Trophoblast cell (in vitro differentiated cells and primary cell): ENCODE measurements around the gene IL10RB.
A peak's percentile ranks its signal among the peaks of the same experiment; 100 is the strongest.
"Not testable (repeated sequence)": the region's sequence is repeated elsewhere in the genome, so short reads cannot be mapped to it uniquely, and the experiment has no call there.

Experiments
- DNase-seq, 2 donors: peaks; one replicate each; pipeline ENCODE4 v3.0.0-alpha.2; 2016
- H2AFZ ChIP-seq: 2 replicates; pipeline ENCODE4 v1.6.1; 2013; ENCODE audit warnings: low read length, moderate library complexity, mild to moderate bottlenecking; ENCODE audit not compliant: insufficient read depth, poor library complexity
- H2AK5ac ChIP-seq: 2 replicates; pipeline ENCODE4 v1.6.1; 2013; ENCODE audit warnings: mild to moderate bottlenecking, low read length
- H2BK120ac ChIP-seq: 2 replicates; pipeline ENCODE4 v1.6.1; 2013; ENCODE audit warnings: low read length, mild to moderate bottlenecking, moderate library complexity; ENCODE audit not compliant: insufficient read depth, poor library complexity
- H2BK12ac ChIP-seq: 2 replicates; pipeline ENCODE4 v1.6.1; 2013; ENCODE audit warnings: mild to moderate bottlenecking, low read length, moderate library complexity
- H2BK5ac ChIP-seq: 2 replicates; pipeline ENCODE4 v1.6.1; 2013; ENCODE audit warnings: low read length, low read depth, moderate library complexity, mild to moderate bottlenecking; ENCODE audit not compliant: poor library complexity
- H3K14ac ChIP-seq: 2 replicates; pipeline ENCODE4 v1.6.1; 2013; ENCODE audit warnings: mild to moderate bottlenecking, low read length
- H3K18ac ChIP-seq: 2 replicates; pipeline ENCODE4 v1.6.1; 2013; ENCODE audit warnings: mild to moderate bottlenecking, low read length
- H3K23ac ChIP-seq: 2 replicates; pipeline ENCODE4 v1.6.1; 2013; ENCODE audit warnings: low read length
- H3K27ac ChIP-seq: 2 replicates; pipeline ENCODE4 v1.5.1; 2013; ENCODE audit warnings: low read depth, mild to moderate bottlenecking, inconsistent platforms, low read length, moderate library complexity
- H3K27me3 ChIP-seq: 2 replicates; pipeline ENCODE4 v1.6.1; 2013; ENCODE audit warnings: inconsistent platforms, mild to moderate bottlenecking, low read length, moderate library complexity; ENCODE audit not compliant: insufficient read depth
- H3K36me3 ChIP-seq, 2 experiments: 1 replicate in 1 of 2; 2 replicates in 1 of 2; pipeline ENCODE4 v1.6.1; 2013; ENCODE audit warnings: low read length in 2 of 2, mild to moderate bottlenecking in 2 of 2, moderate library complexity in 1 of 2; ENCODE audit not compliant: insufficient read depth in 2 of 2, control insufficient read depth in 1 of 2
- H3K4ac ChIP-seq: 2 replicates; pipeline ENCODE4 v1.6.1; 2013; ENCODE audit warnings: low read depth, mild to moderate bottlenecking, low read length, moderate library complexity
- H3K4me1 ChIP-seq, 2 experiments: 1 replicate in 1 of 2; 2 replicates in 1 of 2; pipeline ENCODE4 v1.6.1; 2013; ENCODE audit warnings: low read length in 2 of 2, mild to moderate bottlenecking in 2 of 2, moderate library complexity in 1 of 2; ENCODE audit not compliant: insufficient read depth in 2 of 2, control insufficient read depth in 1 of 2
- H3K4me2 ChIP-seq: 2 replicates; pipeline ENCODE4 v1.6.1; 2013; ENCODE audit warnings: inconsistent platforms, mild to moderate bottlenecking, low read length, moderate library complexity
- H3K4me3 ChIP-seq: 2 replicates; pipeline ENCODE4 v1.5.1; 2013; ENCODE audit warnings: mild to moderate bottlenecking, low read depth, low read length, inconsistent platforms
- H3K79me1 ChIP-seq: one replicate; pipeline ENCODE4 v1.6.1; 2013; ENCODE audit warnings: low read length
- H3K79me2 ChIP-seq: 2 replicates; pipeline ENCODE4 v1.6.1; 2013; ENCODE audit warnings: low read length, mild to moderate bottlenecking; ENCODE audit not compliant: control insufficient read depth, insufficient read depth, poor library complexity
- H3K9ac ChIP-seq: 2 replicates; pipeline ENCODE4 v1.6.1; 2013; ENCODE audit warnings: mild to moderate bottlenecking, low read length
- H3K9me3 ChIP-seq: 2 replicates; pipeline ENCODE4 v1.6.1; 2013; ENCODE audit warnings: low read depth, mild to moderate bottlenecking, control low read depth, inconsistent platforms, low read length; ENCODE audit not compliant: insufficient read depth
- H4K12ac ChIP-seq: 2 replicates; pipeline ENCODE4 v1.6.1; 2013; ENCODE audit warnings: low read depth, mild to moderate bottlenecking, low read length, moderate library complexity
- H4K8ac ChIP-seq: 2 replicates; pipeline ENCODE4 v1.6.1; 2013; ENCODE audit warnings: low read depth, mild to moderate bottlenecking, low read length, moderate library complexity
- H4K91ac ChIP-seq: one replicate; pipeline ENCODE4 v1.6.1; 2013; ENCODE audit warnings: low read depth, mild to moderate bottlenecking, low read length, moderate library complexity
- WGBS: extraction: QIAGEN DNeasy Blood & Tissue Kit; methylation state at CpG from one replicate; pipeline ENCODE4 v1.1.7; 2013; ENCODE audit warnings: missing lambda C conversion rate; ENCODE audit not compliant: insufficient read length, insufficient coverage; ENCODE audit errors: extremely low coverage; 5-methylcytosine and 5-hydroxymethylcytosine counted together

IL10RB gene

GRCh38 chr21:33225376-33225775 lies 40.8 kb upstream of the IL10RB start:
- not testable (repeated sequence) for H3K4me1 ChIP-seq, H3K14ac ChIP-seq, H4K12ac ChIP-seq, H3K4ac ChIP-seq, H3K79me2 ChIP-seq, H2BK5ac ChIP-seq, H3K36me3 ChIP-seq, H3K27ac ChIP-seq, H2AK5ac ChIP-seq, H3K4me2 ChIP-seq, H3K23ac ChIP-seq, H2BK12ac ChIP-seq, H3K4me3 ChIP-seq, H2BK120ac ChIP-seq, H4K91ac ChIP-seq, DNase-seq, H4K8ac ChIP-seq, H3K9ac ChIP-seq, H3K18ac ChIP-seq, H3K79me1 ChIP-seq, H2AFZ ChIP-seq, H3K9me3 ChIP-seq, H3K27me3 ChIP-seq
- no CpG with 5 or more reads among the region's 3 CpGs for WGBS

- Histone ChIP-seq H2BK5ac (no peak overlapping the region), H3K4me2 (no peak overlapping the region), H2AK5ac (no peak overlapping the region), H2BK12ac (no peak overlapping the region), H2AFZ (no peak overlapping the region), H3K79me1 (peaks cover 6% of the 10 kb centered on the region), H3K4ac (no peak overlapping the region), H3K27ac (no peak overlapping the region), H3K14ac (no peak overlapping the region), H3K9me3 (no peaks in the 10 kb centered on the region), H3K79me2 (peaks cover 5% of the 10 kb centered on the region), H3K18ac (no peak overlapping the region), H4K12ac (no peak overlapping the region), H4K8ac (no peak overlapping the region), H3K36me3 (no peaks in the 10 kb centered on the region), H4K91ac (no peak overlapping the region), H3K27me3 (no peaks in the 10 kb centered on the region), H2BK120ac (no peak overlapping the region), H3K9ac (no peak overlapping the region), H3K4me3 (no peak overlapping the region), H3K4me1 (peaks cover 5 to 6% of the 10 kb centered on the region in 2 experiments), H3K23ac (no peak overlapping the region)
- no peak for DNase-seq
- no CpG with 5 or more reads among the region's 3 CpGs for WGBS
Measured at GRCh38 chr21:33228455-33228854, 37.7 kb upstream of the IL10RB start.

GRCh38 chr21:33229099-33229783 lies 36.9 kb upstream of the IL10RB start:
- H3K9me3 ChIP-seq: no peaks in the 10 kb centered on the region
- H3K36me3 ChIP-seq: no peaks in the 10 kb centered on the region
- H3K4me1 ChIP-seq: peaks cover 5 to 6% of the 10 kb centered on the region in 2 experiments
- no peak overlapping the region for H2AK5ac ChIP-seq
- no peaks in the 10 kb centered on the region for H3K27me3 ChIP-seq
- no peak overlapping the region for H3K9ac ChIP-seq
- H3K79me1 ChIP-seq: peaks cover 6% of the 10 kb centered on the region
- no peak overlapping the region for H2BK12ac ChIP-seq
- peak in 1 of 2 donors; percentile 42 for DNase-seq
- no peak overlapping the region for H3K14ac ChIP-seq
- H3K79me2 ChIP-seq: peaks cover 5% of the 10 kb centered on the region
- no peak overlapping the region for H4K12ac ChIP-seq
- no peak overlapping the region for H3K27ac ChIP-seq
- no peak overlapping the region for H3K18ac ChIP-seq
- no peak overlapping the region for H2BK5ac ChIP-seq
- H4K91ac ChIP-seq: no peak overlapping the region
- no peak overlapping the region for H3K4ac ChIP-seq
- H2BK120ac ChIP-seq: no peak overlapping the region
- no CpG with 5 or more reads among the region's 18 CpGs for WGBS
- no peak overlapping the region for H3K4me3 ChIP-seq
- H4K8ac ChIP-seq: no peak overlapping the region
- peak overlapping the region; percentile 82 for H3K4me2 ChIP-seq
- no peak overlapping the region for H3K23ac ChIP-seq
- no peak overlapping the region for H2AFZ ChIP-seq

- Histone ChIP-seq H2BK12ac (no peak within 1 kb of the TSS), H3K36me3 (no peaks in the 10 kb centered on the region), H3K4me3 (peak within 1 kb of the TSS; percentile 93), H3K79me1 (peaks cover 6% of the 10 kb centered on the region), H2BK120ac (peak within 1 kb of the TSS; percentile 55), H3K9ac (peak within 1 kb of the TSS; percentile 77), H4K12ac (peak within 1 kb of the TSS; percentile 83), H3K4ac (peak within 1 kb of the TSS; percentile 22), H3K4me2 (peak within 1 kb of the TSS; percentile 98), H3K27me3 (no peaks in the 10 kb centered on the region), H2BK5ac (peak within 1 kb of the TSS; percentile 56), H3K27ac (peak within 1 kb of the TSS; percentile 45), H3K23ac (no peak within 1 kb of the TSS), H3K9me3 (no peaks in the 10 kb centered on the region), H3K14ac (peak within 1 kb of the TSS; percentile 78), H2AFZ (peak within 1 kb of the TSS; percentile 97), H3K4me1 (peaks cover 8 to 10% of the 10 kb centered on the region in 2 experiments), H4K91ac (peak within 1 kb of the TSS; percentile 55), H4K8ac (peak within 1 kb of the TSS; percentile 85), H2AK5ac (no peak within 1 kb of the TSS), H3K18ac (peak within 1 kb of the TSS; percentile 60), H3K79me2 (peaks cover 5% of the 10 kb centered on the region)
- WGBS: no CpG with 5 or more reads among the region's 95 CpGs
- peak; percentile 79 to 84 for DNase-seq
Measured at GRCh38 chr21:33229784-33230544, 36.2 kb upstream of the IL10RB start, which contains the start of gene IFNAR2. IFNAR2 (plus strand) TSS chr21:33229938; CDS start chr21:33241923, 11,985 bp downstream.
